Neutrophil (primary cell): ENCODE results near the gene SASS6.

ENCODE experiments used
- H3K27ac ChIP-seq: fragments of 200-600 bp; sonication (generic); 2 replicates; pipeline ENCODE4 v1.5.1; 2016; ENCODE audit warnings: mild to moderate bottlenecking, moderate library complexity
- H3K27me3 ChIP-seq: fragments of 200-600 bp; sonication (generic); 2 replicates; pipeline ENCODE4 v1.6.0; 2016; ENCODE audit warnings: mild to moderate bottlenecking
- H3K36me3 ChIP-seq: fragments of 200-600 bp; sonication (generic); 2 replicates; pipeline ENCODE4 v1.5.1; 2017
- H3K4me1 ChIP-seq, 2 experiments: fragments of 200-600 bp in 1 of 2; sonication (generic) in 1 of 2; 1 replicate in 1 of 2; 2 replicates in 1 of 2; pipeline versions ENCODE4 v1.5.1 to v1.6.1; 2013 to 2016; ENCODE audit warnings: low read depth in 1 of 2, low read length in 1 of 2, mild to moderate bottlenecking in 1 of 2, moderate library complexity in 1 of 2; ENCODE audit not compliant: control insufficient read depth in 1 of 2, insufficient read depth in 1 of 2
- H3K4me3 ChIP-seq, 2 experiments: fragments of 200-600 bp in 1 of 2; sonication (generic) in 1 of 2; 1 replicate in 1 of 2; 2 replicates in 1 of 2; pipeline ENCODE4 v1.5.1; 2013 to 2016; ENCODE audit warnings: low read depth in 1 of 2, low read length in 1 of 2, mild to moderate bottlenecking in 1 of 2, moderate library complexity in 1 of 2
- H3K9me3 ChIP-seq: fragments of 200-600 bp; sonication (generic); 2 replicates; pipeline ENCODE4 v1.5.1; 2016
- TF ChIP-seq, protein P1 (sequence below): fragments of 200-600 bp; sonication (generic); IDR thresholded peaks from 2 replicates; pipeline ENCODE4 v1.5.1; 2016; ENCODE audit warnings: antibody characterized with exemption

The SASS6 gene, protein sequence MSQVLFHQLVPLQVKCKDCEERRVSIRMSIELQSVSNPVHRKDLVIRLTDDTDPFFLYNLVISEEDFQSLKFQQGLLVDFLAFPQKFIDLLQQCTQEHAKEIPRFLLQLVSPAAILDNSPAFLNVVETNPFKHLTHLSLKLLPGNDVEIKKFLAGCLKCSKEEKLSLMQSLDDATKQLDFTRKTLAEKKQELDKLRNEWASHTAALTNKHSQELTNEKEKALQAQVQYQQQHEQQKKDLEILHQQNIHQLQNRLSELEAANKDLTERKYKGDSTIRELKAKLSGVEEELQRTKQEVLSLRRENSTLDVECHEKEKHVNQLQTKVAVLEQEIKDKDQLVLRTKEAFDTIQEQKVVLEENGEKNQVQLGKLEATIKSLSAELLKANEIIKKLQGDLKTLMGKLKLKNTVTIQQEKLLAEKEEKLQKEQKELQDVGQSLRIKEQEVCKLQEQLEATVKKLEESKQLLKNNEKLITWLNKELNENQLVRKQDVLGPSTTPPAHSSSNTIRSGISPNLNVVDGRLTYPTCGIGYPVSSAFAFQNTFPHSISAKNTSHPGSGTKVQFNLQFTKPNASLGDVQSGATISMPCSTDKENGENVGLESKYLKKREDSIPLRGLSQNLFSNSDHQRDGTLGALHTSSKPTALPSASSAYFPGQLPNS

DNA sequence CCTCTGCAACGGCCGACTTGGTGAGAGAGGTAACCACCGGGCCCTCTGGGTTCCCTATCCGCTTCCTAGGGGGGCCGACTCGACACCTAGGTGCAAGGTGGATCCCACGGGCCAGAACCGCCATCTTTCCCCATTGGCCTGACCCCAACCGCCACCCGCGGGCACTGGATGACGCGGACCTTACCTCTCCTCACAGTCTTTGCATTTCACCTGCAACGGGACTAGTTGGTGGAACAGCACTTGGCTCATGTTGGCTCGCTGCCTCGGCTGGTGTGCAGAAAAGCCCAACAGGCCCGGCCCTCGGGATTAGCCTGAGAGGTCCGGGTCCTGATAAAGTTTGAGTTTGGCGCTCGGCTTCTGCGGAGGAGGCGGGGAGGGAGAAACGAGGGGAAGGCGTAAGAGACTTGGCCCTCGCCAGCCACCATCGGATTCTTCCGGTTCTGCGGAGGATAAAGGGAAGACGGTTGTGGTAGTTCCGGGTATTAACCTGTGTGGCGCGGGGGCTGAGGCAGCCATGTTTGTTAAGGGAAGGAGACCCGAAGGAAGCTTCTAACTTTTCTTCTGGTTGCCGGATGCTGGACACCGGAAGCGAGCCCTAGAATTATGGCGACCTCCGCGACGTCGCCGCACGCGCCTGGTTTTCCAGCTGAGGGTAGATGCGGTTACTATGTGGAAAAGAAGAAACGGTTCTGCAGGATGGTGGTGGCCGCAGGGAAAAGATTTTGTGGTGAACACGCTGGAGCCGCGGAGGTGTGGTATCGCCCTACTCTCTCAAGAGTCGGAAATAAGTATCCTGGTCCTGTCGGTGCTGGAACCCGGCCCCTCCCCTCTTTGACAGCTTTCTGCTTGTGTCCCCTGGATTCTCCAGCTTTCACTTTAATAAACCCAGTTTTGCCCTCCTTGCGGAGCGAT is at the start of gene SASS6, which contains the start of gene TRMT13:
Gene SASS6 (minus strand): TSS at position 365 of the 912 bp plus-strand sequence. CDS start 116 bp downstream, at position 249.
Gene TRMT13 (plus strand): TSS at position 598 of the 912 bp plus-strand sequence. CDS start 6 bp downstream, at position 604.
- Histone ChIP-seq H3K27me3 (no peaks in the 10 kb centered on the region), H3K4me1 (peaks cover 16% of the 10 kb centered on the region in 2 experiments), H3K4me3 (peak within 1 kb of the TSS; percentile 65 to 90), H3K9me3 (no peaks in the 10 kb centered on the region), H3K36me3 (peaks cover 10% of the 10 kb centered on the region), H3K27ac (peak within 1 kb of the TSS; percentile 79)
- TF ChIP-seq, protein P1, sequence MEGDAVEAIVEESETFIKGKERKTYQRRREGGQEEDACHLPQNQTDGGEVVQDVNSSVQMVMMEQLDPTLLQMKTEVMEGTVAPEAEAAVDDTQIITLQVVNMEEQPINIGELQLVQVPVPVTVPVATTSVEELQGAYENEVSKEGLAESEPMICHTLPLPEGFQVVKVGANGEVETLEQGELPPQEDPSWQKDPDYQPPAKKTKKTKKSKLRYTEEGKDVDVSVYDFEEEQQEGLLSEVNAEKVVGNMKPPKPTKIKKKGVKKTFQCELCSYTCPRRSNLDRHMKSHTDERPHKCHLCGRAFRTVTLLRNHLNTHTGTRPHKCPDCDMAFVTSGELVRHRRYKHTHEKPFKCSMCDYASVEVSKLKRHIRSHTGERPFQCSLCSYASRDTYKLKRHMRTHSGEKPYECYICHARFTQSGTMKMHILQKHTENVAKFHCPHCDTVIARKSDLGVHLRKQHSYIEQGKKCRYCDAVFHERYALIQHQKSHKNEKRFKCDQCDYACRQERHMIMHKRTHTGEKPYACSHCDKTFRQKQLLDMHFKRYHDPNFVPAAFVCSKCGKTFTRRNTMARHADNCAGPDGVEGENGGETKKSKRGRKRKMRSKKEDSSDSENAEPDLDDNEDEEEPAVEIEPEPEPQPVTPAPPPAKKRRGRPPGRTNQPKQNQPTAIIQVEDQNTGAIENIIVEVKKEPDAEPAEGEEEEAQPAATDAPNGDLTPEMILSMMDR, result peak; percentile 59

DNA sequence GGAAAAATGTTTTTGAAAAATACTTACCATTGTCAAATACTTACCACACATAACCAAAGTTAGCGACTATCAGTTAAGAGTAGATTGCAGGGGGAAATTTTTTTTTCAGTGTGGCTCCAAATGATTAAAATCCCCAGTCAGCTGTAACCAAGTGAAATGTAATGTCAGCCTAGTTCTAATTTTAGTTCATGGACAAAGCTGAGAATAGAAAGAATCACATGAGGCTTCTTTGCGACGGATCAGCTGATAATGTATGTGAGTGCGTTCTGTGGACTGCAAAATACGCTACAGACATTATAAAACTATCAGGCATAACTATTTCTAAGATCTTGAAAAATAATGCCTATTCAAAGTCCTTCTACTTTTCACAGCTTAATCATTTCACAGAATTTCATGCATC is 45.4 kb upstream of the SASS6 start, which contains the start of gene LRRC39:
Gene LRRC39 (minus strand): TSS at position 166 of the 400 bp plus-strand sequence. CDS start 9,740 bp downstream, outside the sequence.
- Histone ChIP-seq H3K9me3 (no peaks in the 10 kb centered on the region), H3K36me3 (no peaks in the 10 kb centered on the region), H3K4me3 (no peak within 1 kb of the TSS), H3K4me1 (no peaks in the 10 kb centered on the region), H3K27me3 (no peaks in the 10 kb centered on the region), H3K27ac (no peak within 1 kb of the TSS)
- TF ChIP-seq, protein P1, result no peak

DNA sequence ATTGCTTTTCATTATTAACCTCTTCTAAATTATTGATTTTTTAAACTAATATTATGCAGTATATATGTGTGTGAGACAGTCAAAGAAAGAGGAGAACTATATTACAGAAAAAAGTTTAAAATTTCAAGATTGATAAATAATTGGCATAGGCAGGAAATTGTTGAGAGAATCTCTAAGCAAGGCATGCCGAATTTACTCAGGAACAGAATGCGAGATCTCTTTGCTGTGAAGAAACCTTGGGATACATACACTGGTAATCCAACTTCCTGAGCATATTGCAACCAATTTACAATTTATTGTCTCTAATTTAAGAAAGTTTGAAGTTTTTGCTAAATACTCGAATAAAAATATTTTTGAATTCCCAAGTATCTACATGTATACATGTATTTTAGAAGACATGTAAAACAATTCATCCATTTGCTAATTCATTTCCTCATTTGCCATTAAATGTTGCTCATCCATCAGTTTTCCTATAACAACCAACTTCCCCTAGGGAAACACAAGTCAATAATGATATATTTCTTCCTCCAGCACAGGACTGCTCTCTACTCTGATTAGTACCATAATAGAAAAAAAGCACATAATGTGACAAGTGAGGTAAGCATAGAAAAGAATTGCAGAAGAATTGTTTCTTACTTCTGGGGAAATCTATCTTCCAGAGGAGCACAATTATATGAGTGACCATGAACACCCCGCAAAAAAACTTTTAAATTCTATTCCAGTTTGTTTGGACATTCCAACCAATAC is 44.7 kb upstream of the SASS6 start:
- Histone ChIP-seq H3K4me3 (no peak overlapping the region), H3K27me3 (no peaks in the 10 kb centered on the region), H3K36me3 (no peaks in the 10 kb centered on the region), H3K9me3 (no peaks in the 10 kb centered on the region), H3K27ac (no peak overlapping the region), H3K4me1 (no peaks in the 10 kb centered on the region)
- TF ChIP-seq, protein P1, result no peak

DNA sequence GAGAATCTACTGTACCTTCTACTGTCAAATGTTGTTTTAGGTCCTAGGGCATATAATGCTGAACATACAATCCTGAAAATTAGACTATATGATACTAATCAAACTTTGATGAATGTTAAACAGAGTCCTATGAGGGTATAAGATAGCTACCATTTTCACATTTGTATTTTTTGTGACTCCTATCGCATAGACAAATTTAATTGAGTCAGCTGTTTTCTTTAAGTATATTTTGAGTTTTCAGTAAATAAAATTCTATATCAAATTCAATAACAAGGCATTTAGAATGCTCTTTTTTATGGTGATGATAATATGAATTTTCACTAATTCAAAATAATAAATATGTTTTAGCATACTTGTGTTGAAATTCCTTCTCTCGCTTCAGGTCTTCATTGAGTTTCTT is 35.3 kb upstream of the SASS6 start:
- no peak overlapping the region for H3K27ac ChIP-seq
- no peak overlapping the region for H3K4me3 ChIP-seq
- TF ChIP-seq, protein P1, result no peak
- no peaks in the 10 kb centered on the region for H3K9me3 ChIP-seq
- H3K27me3 ChIP-seq, result no peaks in the 10 kb centered on the region
- H3K36me3 ChIP-seq, result no peaks in the 10 kb centered on the region
- no peaks in the 10 kb centered on the region for H3K4me1 ChIP-seq
